ENCODE data around the gene NUP210L. TPM values are rescaled to one million over a fixed set of nuclear protein-coding genes. Genes with fewer than 3 reads are reported as not detected.
"Not testable (repeated sequence)": the region's sequence is repeated elsewhere in the genome, so short reads cannot be mapped to it uniquely, and the experiment has no call there.

The NUP210L gene
- total RNA-seq, 2 donors from 2014 or later, result 0.07 to 0.11 TPM

DNA sequence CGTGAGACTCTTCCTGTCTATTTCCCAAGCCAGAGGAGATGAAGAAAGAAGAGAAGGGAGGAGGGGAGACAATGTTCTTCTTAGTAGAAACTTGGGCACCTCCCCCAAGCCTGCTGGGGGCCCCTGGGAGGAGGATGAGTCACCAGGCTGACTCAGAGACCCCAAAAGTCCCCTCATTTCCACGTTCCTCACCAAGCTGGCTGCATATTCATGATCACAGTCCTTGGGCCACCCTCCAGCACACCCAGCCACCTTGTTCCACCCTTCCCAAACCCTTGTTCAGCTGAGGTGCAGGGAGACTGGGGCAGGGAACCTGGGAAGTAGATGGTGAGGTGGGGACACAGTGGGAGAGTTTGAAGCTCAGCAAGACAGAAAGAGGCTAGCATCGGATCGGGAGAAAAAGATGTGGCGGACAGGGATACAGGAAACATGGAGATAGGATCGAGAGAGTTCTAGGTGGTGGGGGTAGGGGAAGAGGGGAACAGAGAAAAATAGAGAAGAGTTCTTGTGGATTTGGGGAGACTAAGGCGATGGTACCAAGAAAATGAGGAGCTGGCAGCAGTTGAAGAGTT lies 169.4 kb downstream of the NUP210L start:
- Histone ChIP-seq H3K4me3 (ENCODE audit: low read length) (peak overlapping the region; percentile 89), H3K9ac (ENCODE audit: extremely low read depth, low read length, poor library complexity, severe bottlenecking) (peak overlapping the region; percentile 56), H3K27me3 (ENCODE audit: control insufficient read depth, insufficient read depth, low read length, poor library complexity, severe bottlenecking) (no peaks in the 10 kb centered on the region), H3K27ac (ENCODE audit: low read depth, low read length) (no peak overlapping the region), H3K9me3 (ENCODE audit: control insufficient read depth, low read length) (no peaks in the 10 kb centered on the region), H3K4me1 (ENCODE audit: control insufficient read depth, insufficient read depth, low read length) (no peaks in the 10 kb centered on the region), H3K36me3 (ENCODE audit: control insufficient read depth, insufficient read depth, low read length) (peaks cover 21% of the 10 kb centered on the region)
- peak; percentile 71 for DNase-seq
- H3K4me1 Mint-ChIP-seq, result peaks cover 10% of the 10 kb centered on the region
- peak overlapping the region; percentile 94 for H3K4me3 Mint-ChIP-seq
- H3K27ac Mint-ChIP-seq, result peak overlapping the region; percentile 95
- no peaks in the 10 kb centered on the region for H3K27me3 Mint-ChIP-seq (ENCODE audit: insufficient read depth)
- TF ChIP-seq, protein P1, sequence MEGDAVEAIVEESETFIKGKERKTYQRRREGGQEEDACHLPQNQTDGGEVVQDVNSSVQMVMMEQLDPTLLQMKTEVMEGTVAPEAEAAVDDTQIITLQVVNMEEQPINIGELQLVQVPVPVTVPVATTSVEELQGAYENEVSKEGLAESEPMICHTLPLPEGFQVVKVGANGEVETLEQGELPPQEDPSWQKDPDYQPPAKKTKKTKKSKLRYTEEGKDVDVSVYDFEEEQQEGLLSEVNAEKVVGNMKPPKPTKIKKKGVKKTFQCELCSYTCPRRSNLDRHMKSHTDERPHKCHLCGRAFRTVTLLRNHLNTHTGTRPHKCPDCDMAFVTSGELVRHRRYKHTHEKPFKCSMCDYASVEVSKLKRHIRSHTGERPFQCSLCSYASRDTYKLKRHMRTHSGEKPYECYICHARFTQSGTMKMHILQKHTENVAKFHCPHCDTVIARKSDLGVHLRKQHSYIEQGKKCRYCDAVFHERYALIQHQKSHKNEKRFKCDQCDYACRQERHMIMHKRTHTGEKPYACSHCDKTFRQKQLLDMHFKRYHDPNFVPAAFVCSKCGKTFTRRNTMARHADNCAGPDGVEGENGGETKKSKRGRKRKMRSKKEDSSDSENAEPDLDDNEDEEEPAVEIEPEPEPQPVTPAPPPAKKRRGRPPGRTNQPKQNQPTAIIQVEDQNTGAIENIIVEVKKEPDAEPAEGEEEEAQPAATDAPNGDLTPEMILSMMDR (conservative IDR thresholded peaks at IDR 0.05), result no peak
- peaks cover 20% of the 10 kb centered on the region for H3K36me3 Mint-ChIP-seq (ENCODE audit: low read depth)
- no peaks in the 10 kb centered on the region for H3K9me3 Mint-ChIP-seq
- 5 to 11% methylated on average over 5 to 7 of the region's 7 CpGs for WGBS, 2 experiments (ENCODE audit: insufficient coverage in 1 of 2, insufficient read length in 1 of 2)

DNA sequence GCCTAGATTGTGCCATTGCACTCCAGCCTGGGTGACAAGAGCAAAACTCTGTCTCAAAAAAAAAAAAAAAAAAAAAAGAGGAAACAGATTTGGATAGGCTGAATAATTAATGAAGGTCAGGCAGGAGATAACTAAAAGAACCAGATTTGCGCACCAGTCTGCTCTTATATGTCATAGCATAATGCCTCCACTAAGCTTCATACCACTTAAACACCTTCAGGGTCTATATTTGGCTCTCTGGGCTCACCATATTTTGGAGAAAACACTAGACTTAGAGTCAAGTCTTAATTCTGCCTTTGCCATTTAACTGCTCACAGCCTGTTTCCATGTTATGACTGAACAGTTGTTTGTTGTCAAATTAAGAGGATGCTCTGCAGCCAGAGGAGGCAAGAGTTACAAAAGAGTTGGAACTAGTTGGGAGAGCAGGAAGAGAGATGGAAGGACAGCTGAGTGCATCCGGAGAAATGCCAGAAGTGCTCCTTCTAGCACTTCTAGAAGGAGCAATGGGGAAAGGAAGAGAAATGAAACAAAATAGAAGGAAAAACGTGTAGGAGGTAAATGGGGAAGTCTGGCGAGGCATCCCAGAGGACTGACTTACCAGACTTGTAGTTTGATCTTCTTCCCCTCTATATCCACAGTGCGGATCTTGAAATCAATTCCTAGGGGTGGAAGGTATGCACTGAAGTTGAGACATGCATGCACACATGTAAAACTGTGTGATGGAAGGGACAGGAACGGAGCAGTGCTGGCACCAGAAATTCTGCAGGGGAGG lies 170.6 kb downstream of the NUP210L start:
- Histone ChIP-seq H3K4me3 (ENCODE audit: low read length) (peak overlapping the region; percentile 89), H3K9me3 (ENCODE audit: control insufficient read depth, low read length) (no peaks in the 10 kb centered on the region), H3K27ac (ENCODE audit: low read depth, low read length) (no peak overlapping the region), H3K27me3 (ENCODE audit: control insufficient read depth, insufficient read depth, low read length, poor library complexity, severe bottlenecking) (no peaks in the 10 kb centered on the region), H3K4me1 (ENCODE audit: control insufficient read depth, insufficient read depth, low read length) (no peaks in the 10 kb centered on the region), H3K36me3 (ENCODE audit: control insufficient read depth, insufficient read depth, low read length) (peaks cover 22% of the 10 kb centered on the region), H3K9ac (ENCODE audit: extremely low read depth, low read length, poor library complexity, severe bottlenecking) (no peak overlapping the region)
- Mint-ChIP-seq H3K27me3 (ENCODE audit: insufficient read depth) (no peaks in the 10 kb centered on the region), H3K4me3 (peak overlapping the region; percentile 94), H3K36me3 (ENCODE audit: low read depth) (peaks cover 24% of the 10 kb centered on the region), H3K27ac (no peak overlapping the region), H3K4me1 (peaks cover 10% of the 10 kb centered on the region), H3K9me3 (no peaks in the 10 kb centered on the region)
- 90 to 93% methylated on average over 3 to 6 of the region's 6 CpGs for WGBS, 2 experiments (ENCODE audit: insufficient coverage in 1 of 2, insufficient read length in 1 of 2)
- TF ChIP-seq, protein P1 (conservative IDR thresholded peaks at IDR 0.05), result peak; percentile 0
- DNase-seq, result no peak

DNA sequence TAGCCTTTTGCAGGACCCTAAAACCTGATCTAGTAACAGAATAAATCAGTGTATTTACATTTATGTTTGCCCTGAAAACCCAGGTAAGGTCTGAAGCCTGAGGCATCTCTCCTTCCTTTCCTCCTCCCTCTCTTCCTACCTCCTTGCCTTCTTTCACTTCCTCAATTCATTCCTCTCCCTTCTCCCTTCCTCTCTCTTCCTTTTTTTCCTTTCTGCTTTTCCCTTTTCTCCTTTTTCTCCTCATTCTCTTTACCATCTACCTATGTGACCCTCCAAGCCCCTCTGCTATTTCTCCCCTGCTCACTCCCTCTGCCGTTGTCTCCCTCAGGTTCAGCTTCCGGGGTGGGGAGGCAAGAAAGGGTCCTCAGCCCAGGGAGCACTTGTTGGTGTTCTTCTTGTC lies 173.1 kb downstream of the NUP210L start:
- not testable (repeated sequence) for H3K9me3 ChIP-seq (ENCODE audit: control insufficient read depth, low read length); H3K9me3 Mint-ChIP-seq; DNase-seq; H3K9ac ChIP-seq (ENCODE audit: extremely low read depth, low read length, poor library complexity, severe bottlenecking); H3K4me3 Mint-ChIP-seq; H3K27me3 Mint-ChIP-seq (ENCODE audit: insufficient read depth); H3K27ac ChIP-seq (ENCODE audit: low read depth, low read length); H3K4me1 ChIP-seq (ENCODE audit: control insufficient read depth, insufficient read depth, low read length); H3K27me3 ChIP-seq (ENCODE audit: control insufficient read depth, insufficient read depth, low read length, poor library complexity, severe bottlenecking); H3K4me3 ChIP-seq (ENCODE audit: low read length); H3K27ac Mint-ChIP-seq
- peaks cover 28% of the 10 kb centered on the region for H3K36me3 Mint-ChIP-seq (ENCODE audit: low read depth)
- H3K4me1 Mint-ChIP-seq, result peaks cover 13% of the 10 kb centered on the region
- WGBS, 2 experiments (ENCODE audit: insufficient coverage in 1 of 2, insufficient read length in 1 of 2), result 92% methylated on average over 2 of the region's 2 CpGs; no CpG with 5 or more reads in 1 of the 2 experiments
- peaks cover 29% of the 10 kb centered on the region for H3K36me3 ChIP-seq (ENCODE audit: control insufficient read depth, insufficient read depth, low read length)

DNA sequence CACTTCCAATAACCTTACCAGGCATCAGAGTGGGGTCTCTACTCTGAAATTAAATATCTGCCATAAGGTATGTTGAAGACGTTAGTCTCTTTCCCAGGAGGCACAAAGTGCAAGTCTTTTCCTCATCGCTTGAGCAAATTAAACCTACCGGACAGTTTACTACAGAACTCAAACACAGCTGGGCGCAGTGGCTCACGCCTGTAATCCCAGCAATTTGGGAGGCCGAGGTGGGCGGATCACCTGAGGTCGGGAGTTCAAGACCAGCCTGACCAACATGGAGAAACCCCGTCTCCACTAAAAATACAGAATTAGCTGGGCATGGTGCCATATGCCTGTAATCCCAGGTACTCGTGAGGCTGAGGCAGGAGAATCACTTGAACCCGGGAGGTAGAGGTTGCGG lies 175.8 kb downstream of the NUP210L start:
- H3K4me3 Mint-ChIP-seq; H3K9ac ChIP-seq (ENCODE audit: extremely low read depth, low read length, poor library complexity, severe bottlenecking); H3K27me3 ChIP-seq (ENCODE audit: control insufficient read depth, insufficient read depth, low read length, poor library complexity, severe bottlenecking); H3K27me3 Mint-ChIP-seq (ENCODE audit: insufficient read depth); H3K9me3 Mint-ChIP-seq; DNase-seq; H3K4me1 ChIP-seq (ENCODE audit: control insufficient read depth, insufficient read depth, low read length); H3K27ac ChIP-seq (ENCODE audit: low read depth, low read length); H3K4me3 ChIP-seq (ENCODE audit: low read length); H3K9me3 ChIP-seq (ENCODE audit: control insufficient read depth, low read length); H3K27ac Mint-ChIP-seq: not testable (repeated sequence)
- peaks cover 16% of the 10 kb centered on the region for H3K4me1 Mint-ChIP-seq
- H3K36me3 ChIP-seq (ENCODE audit: control insufficient read depth, insufficient read depth, low read length), result peaks cover 44% of the 10 kb centered on the region
- 92 to 94% methylated on average over 8 to 12 of the region's 12 CpGs for WGBS, 2 experiments (ENCODE audit: insufficient coverage in 1 of 2, insufficient read length in 1 of 2)
- H3K36me3 Mint-ChIP-seq (ENCODE audit: low read depth), result peaks cover 44% of the 10 kb centered on the region

All from endodermal cell (in vitro differentiated cells).